Measurements from ENCODE around the gene GSTM5. TPM values are rescaled to one million over a fixed set of nuclear protein-coding genes. Genes with fewer than 3 reads are reported as not detected.

Gene GSTM5
- total and polyA plus RNA-seq, 2 donors (not counting 3 experiments of a cell fraction or from before 2014, with no cell fraction given): 0.25 to 1.6 TPM

DNA sequence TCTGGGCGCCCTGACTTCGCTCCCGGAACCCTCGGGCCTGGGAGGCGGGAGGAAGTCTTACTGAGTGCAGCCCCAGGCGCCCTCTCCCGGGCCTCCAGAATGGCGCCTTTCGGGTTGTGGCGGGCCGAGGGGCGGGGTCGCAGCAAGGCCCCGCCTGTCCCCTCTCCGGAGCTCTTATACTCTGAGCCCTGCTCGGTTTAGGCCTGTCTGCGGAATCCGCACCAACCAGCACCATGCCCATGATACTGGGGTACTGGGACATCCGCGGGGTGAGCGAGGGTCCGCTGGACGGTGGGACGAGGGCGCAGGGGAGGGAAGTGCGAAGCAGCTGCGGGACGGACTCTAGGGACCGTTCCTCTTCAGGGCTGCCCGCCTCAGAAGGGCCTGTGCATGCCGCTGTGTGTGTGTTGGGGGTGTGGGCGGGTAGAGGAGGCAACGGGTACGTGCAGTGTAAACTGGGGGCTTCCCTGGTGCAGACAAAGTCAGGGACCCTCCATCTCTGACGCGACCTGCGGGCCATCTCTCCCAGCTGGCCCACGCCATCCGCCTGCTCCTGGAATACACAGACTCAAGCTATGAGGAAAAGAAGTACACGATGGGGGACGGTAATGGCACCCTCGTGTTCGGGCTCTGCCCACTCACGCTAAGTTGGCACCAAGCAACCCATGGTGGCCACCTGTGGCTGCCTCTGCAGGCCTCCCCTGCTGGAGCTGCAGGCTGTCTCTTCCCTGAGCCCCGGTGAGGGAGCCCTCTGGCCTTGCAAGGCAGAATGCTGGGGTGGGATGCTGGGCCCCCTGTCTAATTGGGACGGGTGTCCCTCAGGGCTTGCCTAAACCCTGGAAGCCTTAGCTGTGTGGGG is 24.2 kb upstream of the GSTM5 start, which contains the start of gene GSTM1:
Gene GSTM1, plus strand, starts transcription at position 177 of the 859 bp plus-strand sequence. Its CDS starts 57 bp downstream, at position 234.
- H4K20me1 ChIP-seq (replicated peaks; ENCODE audit: control insufficient read depth, extremely low read depth, insufficient read depth, low read length): no peaks in the 10 kb centered on the region
- DNase-seq (ENCODE audit: low read depth, low spot score) (no peak), FAIRE-seq (no peak)
- H3K4me1 ChIP-seq (ENCODE audit: control insufficient read depth, extremely low read depth, insufficient read depth, low read length): no peaks in the 10 kb centered on the region
- dilution Hi-C loops (cut with MboI; ENCODE audit: extremely low pct_ligation_motif_present, low sequenced_read_pairs): no loop called here
- no peak within 1 kb of the TSS for H3K4me2 ChIP-seq (ENCODE audit: insufficient read depth, low read length)
- no peaks in the 10 kb centered on the region for H3K36me3 ChIP-seq (ENCODE audit: control insufficient read depth in 2 of 2, extremely low read depth in 1 of 2, insufficient read depth in 2 of 2, low read length in 2 of 2)
- no peak within 1 kb of the TSS for H2AFZ ChIP-seq (ENCODE audit: low read depth, low read length)
- TF ChIP-seq, protein P1, sequence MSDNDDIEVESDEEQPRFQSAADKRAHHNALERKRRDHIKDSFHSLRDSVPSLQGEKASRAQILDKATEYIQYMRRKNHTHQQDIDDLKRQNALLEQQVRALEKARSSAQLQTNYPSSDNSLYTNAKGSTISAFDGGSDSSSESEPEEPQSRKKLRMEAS (IDR thresholded peaks at IDR 0.05; ENCODE audit: insufficient read depth, insufficient read length): no peak
- TF ChIP-seq JUN (IDR thresholded peaks at IDR 0.05; ENCODE audit: borderline replicate concordance, insufficient read depth, insufficient read length, low read depth) (no peak), EZH2 (IDR thresholded peaks at IDR 0.05; ENCODE audit: borderline replicate concordance, low read depth, low read length, severe bottlenecking) (no peak), MYC (IDR thresholded peaks at IDR 0.05; ENCODE audit: low read depth, low read length) (no peak), GATA2 (IDR thresholded peaks at IDR 0.05; ENCODE audit: insufficient read depth, insufficient read length, low read depth, low read length) (no peak), POLR2AphosphoS5 (IDR thresholded peaks at IDR 0.05; ENCODE audit: insufficient read depth, low read depth, low read length) (no peak), FOS (IDR thresholded peaks at IDR 0.05; ENCODE audit: borderline replicate concordance, insufficient read depth, low read length) (no peak), POLR2A (IDR thresholded peaks at IDR 0.05; ENCODE audit: low read depth, low read length) (no peak)
- TF ChIP-seq, protein P2, sequence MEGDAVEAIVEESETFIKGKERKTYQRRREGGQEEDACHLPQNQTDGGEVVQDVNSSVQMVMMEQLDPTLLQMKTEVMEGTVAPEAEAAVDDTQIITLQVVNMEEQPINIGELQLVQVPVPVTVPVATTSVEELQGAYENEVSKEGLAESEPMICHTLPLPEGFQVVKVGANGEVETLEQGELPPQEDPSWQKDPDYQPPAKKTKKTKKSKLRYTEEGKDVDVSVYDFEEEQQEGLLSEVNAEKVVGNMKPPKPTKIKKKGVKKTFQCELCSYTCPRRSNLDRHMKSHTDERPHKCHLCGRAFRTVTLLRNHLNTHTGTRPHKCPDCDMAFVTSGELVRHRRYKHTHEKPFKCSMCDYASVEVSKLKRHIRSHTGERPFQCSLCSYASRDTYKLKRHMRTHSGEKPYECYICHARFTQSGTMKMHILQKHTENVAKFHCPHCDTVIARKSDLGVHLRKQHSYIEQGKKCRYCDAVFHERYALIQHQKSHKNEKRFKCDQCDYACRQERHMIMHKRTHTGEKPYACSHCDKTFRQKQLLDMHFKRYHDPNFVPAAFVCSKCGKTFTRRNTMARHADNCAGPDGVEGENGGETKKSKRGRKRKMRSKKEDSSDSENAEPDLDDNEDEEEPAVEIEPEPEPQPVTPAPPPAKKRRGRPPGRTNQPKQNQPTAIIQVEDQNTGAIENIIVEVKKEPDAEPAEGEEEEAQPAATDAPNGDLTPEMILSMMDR (IDR thresholded peaks at IDR 0.05; ENCODE audit: extremely low read depth in 1 of 2, insufficient read depth in 1 of 2, low read depth in 1 of 2, low read length in 2 of 2): no peak
- H3K79me2 ChIP-seq (ENCODE audit: control insufficient read depth, insufficient read depth, low read length): no peaks in the 10 kb centered on the region
- no peak within 1 kb of the TSS for H3K9ac ChIP-seq (replicated peaks; ENCODE audit: extremely low read depth, insufficient read depth, low read length)
- no peaks in the 10 kb centered on the region for H3K27me3 ChIP-seq (ENCODE audit: control insufficient read depth in 2 of 2, insufficient read depth in 2 of 2, low read length in 2 of 2)
- POLR2A ChIA-PET: interaction anchor here (0.6 to 1.0 kb wide), 3 partner anchors 52 to 135 kb away, joined by 3 to 5 read pairs (median 5); no protein-coding TSS in a partner anchor
- CTCF ChIA-PET: interaction anchor here (0.6 to 3.2 kb wide), 16 partner anchors 24 to 296 kb away, joined by 3 to 45 read pairs (median 4); partner anchors contain the start of genes AHCYL1, GNAI3 and GSTM4
- H3K9me3 ChIP-seq (replicated peaks; ENCODE audit: control insufficient read depth, insufficient read depth, low read length): no peaks in the 10 kb centered on the region
- no TSS peak for BruUV-seq (replicated peaks)
- H3K27ac ChIP-seq (ENCODE audit: insufficient read depth, low read depth, low read length): no peak within 1 kb of the TSS
- H3K4me3 ChIP-seq (replicated peaks in 1 of 3; ENCODE audit: insufficient read depth in 1 of 3, low read depth in 1 of 3, low read length in 3 of 3): no peak within 1 kb of the TSS
- intact Hi-C loops (cut with micrococcal nuclease): no loop called here
- no peaks in the 10 kb centered on the region for H3K9me1 ChIP-seq (replicated peaks; ENCODE audit: control insufficient read depth, extremely low read depth, insufficient read depth, low read length)
